T1000 (cell line): ENCODE measurements around the gene CELF1.

ENCODE experiments used
- DNase-seq: peaks from one replicate; lab custom pipeline; 2025; ENCODE audit warnings: mixed read lengths; lab: John Stamatoyannopoulos, UW

The CELF1 gene

GRCh38 chr11:47485107-47485506 lies 67.8 kb downstream of the CELF1 start:
- DNase-seq = no peak

GRCh38 chr11:47483457-47483856 lies 69.5 kb downstream of the CELF1 start:
- no peak for DNase-seq

- DNase-seq = no peak
These were observed 72.2 kb downstream of the CELF1 start for GRCh38 chr11:47480762-47481161.

- no peak for DNase-seq
These were observed 74.1 kb downstream of the CELF1 start for GRCh38 chr11:47478651-47479329.

- DNase-seq = no peak
These were observed 75.2 kb downstream of the CELF1 start for GRCh38 chr11:47477753-47478152.

GRCh38 chr11:47477323-47477722 lies 75.6 kb downstream of the CELF1 start:
- DNase-seq = no peak

GRCh38 chr11:47470671-47471070 lies 82.3 kb downstream of the CELF1 start:
- no peak for DNase-seq

- DNase-seq = no peak
These were observed 83.4 kb downstream of the CELF1 start for GRCh38 chr11:47469361-47470179.

- DNase-seq = no peak
These were observed 84.2 kb downstream of the CELF1 start for GRCh38 chr11:47468598-47469214.

GRCh38 chr11:47467357-47467756 lies 85.6 kb downstream of the CELF1 start:
- no peak for DNase-seq

- peak; percentile 19 for DNase-seq
These were observed 86.2 kb downstream of the CELF1 start for GRCh38 chr11:47466701-47467250.

- DNase-seq = no peak
These were observed 86.7 kb downstream of the CELF1 start for GRCh38 chr11:47466201-47466600.

GRCh38 chr11:47464483-47464882 lies 88.4 kb downstream of the CELF1 start:
- DNase-seq = peak; percentile 75

- DNase-seq = no peak
These were observed 91.1 kb downstream of the CELF1 start for GRCh38 chr11:47461876-47462275.

- no peak for DNase-seq
These were observed 92.2 kb downstream of the CELF1 start for GRCh38 chr11:47460571-47461235.

- DNase-seq = peak; percentile 13
These were observed 98.7 kb downstream of the CELF1 start for GRCh38 chr11:47454258-47454671.

- DNase-seq = no peak
These were observed 99.6 kb downstream of the CELF1 start for GRCh38 chr11:47453365-47453764.

- DNase-seq = no peak
These were observed 100.9 kb downstream of the CELF1 start for GRCh38 chr11:47451990-47452389.

GRCh38 chr11:47451436-47451835 lies 101.5 kb downstream of the CELF1 start:
- DNase-seq = no peak

GRCh38 chr11:47449541-47449940 lies 103.4 kb downstream of the CELF1 start:
- no peak for DNase-seq

GRCh38 chr11:47448566-47449427 lies 104.1 kb downstream of the CELF1 start, which contains the start of gene RAPSN:
TSS of gene RAPSN (minus strand) at chr11:47449136. CDS start at chr11:47448964, 172 bp downstream.
- no peak for DNase-seq
